Upper lobe of right lung (tissue), 1 donor: ENCODE measurements around the gene KCNIP1. TPM values are rescaled to one million over a fixed set of nuclear protein-coding genes. Genes with fewer than 3 reads are reported as not detected.

Experiments
- ATAC-seq: fragments of 200-7000 bp; cut with Tn5 transposase; one replicate; pipeline ENCODE4 v1.9.1; 2020; ENCODE audit warnings: mild to moderate bottlenecking, moderate library complexity
- DNase-seq: peaks from one replicate; pipeline ENCODE4 v3.0.0-alpha.2; 2020
- H3K27ac ChIP-seq: fragments of 200-600 bp; one replicate; pipeline ENCODE4 v1.8.0; 2022
- H3K27me3 ChIP-seq: fragments of 200-600 bp; one replicate; pipeline ENCODE4 v1.8.0; 2022; ENCODE audit warnings: mild to moderate bottlenecking
- H3K36me3 ChIP-seq: fragments of 200-600 bp; one replicate; pipeline ENCODE4 v1.8.0; 2022
- H3K4me1 ChIP-seq: fragments of 200-600 bp; one replicate; pipeline ENCODE4 v1.8.0; 2022
- H3K4me3 ChIP-seq: fragments of 200-600 bp; one replicate; pipeline ENCODE4 v1.8.0; 2022; ENCODE audit warnings: mild to moderate bottlenecking
- H3K9me3 ChIP-seq: fragments of 200-600 bp; one replicate; pipeline ENCODE4 v1.8.0; 2022
- intact Hi-C: fragments of 100-400 bp; cut with DNase I; formaldehyde crosslinking; loops from one replicate; pipeline ENCODE4 v1.11.0; 2022
- total RNA-seq: library from RNA; stranded (reverse); fragmentation: NEBNext Ultra II Directional; extraction: Animal tissue kit (Norgen Biotek cat#: 25700); gene quantifications from one replicate; pipeline ENCODE4 v1.2.1, GENCODE V29; 2021
- TF ChIP-seq, protein P1 (sequence below): fragments of 200-600 bp; IDR thresholded peaks from one replicate; pipeline ENCODE4 v1.8.0; 2022; ENCODE audit warnings: antibody characterized with exemption
- donor health status: DM: no; HTN: yes; CAD: no; lungs with severe emphysema.

Gene KCNIP1
- total RNA-seq, 1 donor from 2014 or later: 2.7 TPM

DNA sequence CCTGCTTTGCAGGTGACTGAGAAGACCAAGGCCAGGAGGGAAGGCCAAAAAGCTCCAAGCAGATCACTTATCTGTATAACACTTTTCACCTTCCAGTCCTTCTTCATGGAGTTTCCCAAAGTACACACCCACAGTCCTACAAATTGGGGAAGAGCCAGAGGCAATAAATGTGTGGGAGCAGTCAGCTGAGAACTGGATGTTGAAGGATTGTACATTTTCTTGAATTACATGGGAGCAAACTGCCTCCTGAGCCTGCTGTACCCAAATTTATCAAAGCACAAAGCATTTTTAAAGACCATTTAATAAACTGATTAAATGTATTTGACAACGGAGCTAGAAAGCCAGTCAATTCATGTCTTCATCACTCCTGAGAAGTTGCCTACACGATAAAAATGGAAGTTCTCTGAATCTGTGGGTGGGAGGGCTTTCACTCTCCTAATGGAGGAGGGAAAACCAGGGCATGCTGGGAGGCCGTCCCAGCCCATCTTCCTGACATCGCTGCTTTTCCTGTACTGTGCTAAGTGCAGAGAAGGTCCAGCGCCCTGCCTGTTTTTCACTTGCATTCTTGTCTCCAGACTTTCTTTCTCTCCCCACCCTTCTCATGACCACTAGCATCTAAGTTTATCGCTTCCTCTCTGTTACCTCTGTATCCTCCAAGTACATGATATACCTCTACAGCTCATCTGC, 79.0 kb downstream of the KCNIP1 start:
- intact Hi-C loops: no loop called here

DNA sequence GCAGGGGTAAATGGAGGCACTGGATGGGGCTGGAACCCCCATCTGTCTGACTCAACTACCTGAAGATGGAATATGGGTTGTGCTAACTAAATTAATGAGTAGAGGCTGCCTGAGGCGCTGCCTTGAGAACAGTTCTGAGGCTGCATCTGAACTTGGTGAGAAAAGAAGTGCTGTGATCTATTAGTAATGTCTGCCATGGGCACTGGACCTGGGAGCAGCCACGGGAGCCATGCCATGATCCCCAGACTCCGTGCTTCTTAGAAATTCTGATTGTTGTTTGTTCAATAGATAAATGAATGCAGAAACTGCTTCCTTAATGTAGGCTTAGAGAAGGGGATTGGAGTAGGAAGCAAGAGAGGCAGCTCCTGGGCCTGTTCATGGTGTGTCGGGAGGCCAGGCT, 80.2 kb downstream of the KCNIP1 start:
- ATAC-seq (no peak), DNase-seq (no peak)
- intact Hi-C loops: no loop called here
- Histone ChIP-seq H3K4me1 (no peaks in the 10 kb centered on the region), H3K27me3 (no peaks in the 10 kb centered on the region), H3K4me3 (no peak overlapping the region), H3K9me3 (no peaks in the 10 kb centered on the region), H3K36me3 (no peaks in the 10 kb centered on the region), H3K27ac (no peak overlapping the region)
- TF ChIP-seq, protein P1, sequence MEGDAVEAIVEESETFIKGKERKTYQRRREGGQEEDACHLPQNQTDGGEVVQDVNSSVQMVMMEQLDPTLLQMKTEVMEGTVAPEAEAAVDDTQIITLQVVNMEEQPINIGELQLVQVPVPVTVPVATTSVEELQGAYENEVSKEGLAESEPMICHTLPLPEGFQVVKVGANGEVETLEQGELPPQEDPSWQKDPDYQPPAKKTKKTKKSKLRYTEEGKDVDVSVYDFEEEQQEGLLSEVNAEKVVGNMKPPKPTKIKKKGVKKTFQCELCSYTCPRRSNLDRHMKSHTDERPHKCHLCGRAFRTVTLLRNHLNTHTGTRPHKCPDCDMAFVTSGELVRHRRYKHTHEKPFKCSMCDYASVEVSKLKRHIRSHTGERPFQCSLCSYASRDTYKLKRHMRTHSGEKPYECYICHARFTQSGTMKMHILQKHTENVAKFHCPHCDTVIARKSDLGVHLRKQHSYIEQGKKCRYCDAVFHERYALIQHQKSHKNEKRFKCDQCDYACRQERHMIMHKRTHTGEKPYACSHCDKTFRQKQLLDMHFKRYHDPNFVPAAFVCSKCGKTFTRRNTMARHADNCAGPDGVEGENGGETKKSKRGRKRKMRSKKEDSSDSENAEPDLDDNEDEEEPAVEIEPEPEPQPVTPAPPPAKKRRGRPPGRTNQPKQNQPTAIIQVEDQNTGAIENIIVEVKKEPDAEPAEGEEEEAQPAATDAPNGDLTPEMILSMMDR: no peak

More for the DNA sequence above, 79.0 kb downstream of the KCNIP1 start:
- ATAC-seq (no peak), DNase-seq (no peak)
- Histone ChIP-seq H3K27ac (no peak overlapping the region), H3K4me1 (no peaks in the 10 kb centered on the region), H3K4me3 (no peak overlapping the region), H3K27me3 (no peaks in the 10 kb centered on the region), H3K36me3 (no peaks in the 10 kb centered on the region), H3K9me3 (no peaks in the 10 kb centered on the region)
- TF ChIP-seq, protein P1: no peak

DNA sequence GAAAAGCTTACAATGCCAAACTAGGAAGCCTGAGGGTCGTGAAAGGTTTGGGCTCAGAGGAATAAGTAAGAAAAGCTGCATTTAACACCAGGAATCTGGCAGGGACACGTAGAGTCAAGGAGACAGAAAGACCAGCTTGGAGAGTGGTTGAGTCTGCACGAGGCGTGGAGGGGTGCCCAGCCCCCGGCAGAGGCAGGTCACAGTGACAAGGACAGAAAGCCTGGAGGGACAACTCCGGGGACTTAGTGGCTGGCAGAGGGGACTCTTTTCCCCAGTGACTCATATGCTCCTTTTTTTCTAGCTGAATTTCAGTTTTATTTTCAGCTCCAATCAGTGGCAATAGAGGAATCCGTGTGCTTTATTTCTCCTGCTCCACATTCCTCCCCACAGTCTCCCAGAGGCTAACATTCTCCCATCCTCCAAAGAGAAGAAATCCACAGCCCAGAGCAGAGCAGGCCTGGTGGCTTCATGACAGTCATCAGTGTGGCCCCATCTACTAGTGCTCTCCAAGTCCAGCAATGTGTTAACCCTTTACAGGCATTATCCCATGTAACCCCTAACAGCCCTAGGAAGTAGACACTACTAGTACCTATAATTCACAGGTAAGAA, 80.7 kb downstream of the KCNIP1 start:
- H3K4me3 ChIP-seq: no peak overlapping the region
- H3K27ac ChIP-seq: no peak overlapping the region
- H3K9me3 ChIP-seq: no peaks in the 10 kb centered on the region
- ATAC-seq (no peak), DNase-seq (no peak)
- no peaks in the 10 kb centered on the region for H3K4me1 ChIP-seq
- H3K36me3 ChIP-seq: no peaks in the 10 kb centered on the region
- TF ChIP-seq, protein P1: no peak
- H3K27me3 ChIP-seq: no peaks in the 10 kb centered on the region
- intact Hi-C loops: no loop called here

DNA sequence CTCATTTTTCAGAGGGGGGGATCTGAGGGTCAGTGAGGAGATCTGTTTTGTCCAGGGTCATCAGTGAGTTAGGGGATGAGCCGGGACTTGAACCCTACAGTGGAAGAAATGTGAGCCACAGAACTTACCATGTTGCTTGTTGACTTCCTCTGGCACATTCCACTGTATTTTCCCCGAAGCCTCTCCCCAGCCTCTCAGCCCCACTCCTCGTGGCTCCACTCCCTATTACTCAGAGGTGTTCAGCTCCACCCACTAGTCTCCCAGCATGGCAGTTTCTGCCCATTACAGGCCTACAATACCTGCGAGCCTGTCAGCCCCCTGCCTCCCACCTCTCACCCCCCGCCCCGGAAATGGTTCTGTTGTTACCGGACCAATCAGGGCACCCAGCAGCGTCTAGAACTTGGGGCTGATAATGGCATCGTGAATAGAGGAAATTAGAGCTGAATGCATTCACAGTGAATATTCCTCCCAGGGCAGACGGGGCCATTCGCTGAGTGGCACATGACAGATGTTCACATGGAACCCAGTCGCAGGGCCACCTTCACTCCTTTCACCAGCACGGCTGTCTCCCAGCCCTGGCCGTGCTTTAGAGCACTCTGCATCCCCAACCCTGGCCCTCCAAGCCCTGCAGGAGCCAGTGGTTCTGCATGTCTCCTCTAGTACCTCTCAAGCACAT, 81.6 kb downstream of the KCNIP1 start:
- intact Hi-C loops: no loop called here
- Histone ChIP-seq H3K27me3 (no peaks in the 10 kb centered on the region), H3K27ac (no peak overlapping the region), H3K9me3 (no peaks in the 10 kb centered on the region), H3K4me1 (no peaks in the 10 kb centered on the region), H3K4me3 (no peak overlapping the region), H3K36me3 (no peaks in the 10 kb centered on the region)
- DNase-seq (no peak), ATAC-seq (no peak)
- TF ChIP-seq, protein P1: no peak

DNA sequence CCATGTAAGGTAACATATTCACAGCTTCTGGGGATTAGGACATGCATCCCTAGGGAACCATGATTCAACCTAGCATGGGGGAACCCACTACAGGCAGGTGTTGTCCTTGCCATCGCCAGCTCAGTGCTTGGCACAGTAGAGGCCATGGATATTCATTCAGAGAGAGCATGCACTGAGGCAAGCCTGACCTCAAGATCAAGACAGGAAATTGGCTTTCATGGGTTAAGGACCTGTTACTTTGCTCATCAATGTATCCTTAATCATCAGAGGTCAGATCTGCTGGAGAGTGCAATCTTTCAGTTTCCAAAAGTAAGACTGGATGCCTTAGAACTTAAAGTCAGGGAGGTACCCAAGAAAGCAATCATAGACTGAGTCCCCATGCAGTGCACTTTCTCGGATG, 84.0 kb downstream of the KCNIP1 start:
- Histone ChIP-seq H3K27me3 (no peaks in the 10 kb centered on the region), H3K27ac (no peak overlapping the region), H3K4me1 (no peaks in the 10 kb centered on the region), H3K9me3 (no peaks in the 10 kb centered on the region), H3K36me3 (no peaks in the 10 kb centered on the region), H3K4me3 (no peak overlapping the region)
- TF ChIP-seq, protein P1: no peak
- no peak for DNase-seq
- intact Hi-C loops: no loop called here
- ATAC-seq: no peak
